ENCODE data around the gene GARRE1.

- TF ChIP-seq CTCF (conservative IDR thresholded peaks at IDR 0.05; ENCODE audit: low read depth in 2 of 2) = no peak
- no peak for TF ChIP-seq POLR2AphosphoS5 (IDR thresholded peaks at IDR 0.05; ENCODE audit: low read depth)
- TF ChIP-seq JUNB (IDR thresholded peaks at IDR 0.05; ENCODE audit: unreplicated experiment) = no peak
- no peak for TF ChIP-seq EZH2 (IDR thresholded peaks at IDR 0.05; ENCODE audit: low read depth, unreplicated experiment)
- no peak for TF ChIP-seq EZH2phosphoT487 (IDR thresholded peaks at IDR 0.05; ENCODE audit: unreplicated experiment)
- no peak for TF ChIP-seq STAT1 (IDR thresholded peaks at IDR 0.05; ENCODE audit: unreplicated experiment)
- no peak for TF ChIP-seq ZNF462 (CRISPR knock-in tag; IDR thresholded peaks at IDR 0.05)
- no peak for TF ChIP-seq CREB1 (CRISPR knock-in tag; IDR thresholded peaks at IDR 0.05; ENCODE audit: low read depth)
Observed at GRCh38 chr19:34298891-34299520, 44.7 kb downstream of the GARRE1 start.

Data from GM23338 (cell line).